WTC11 (cell line): ENCODE data around the gene CXCR1. TPM values are rescaled to one million over a fixed set of nuclear protein-coding genes. Genes with fewer than 3 reads are reported as not detected.
"Not testable (repeated sequence)": the region's sequence is repeated elsewhere in the genome, so short reads cannot be mapped to it uniquely, and the experiment has no call there.

Source experiments
- ATAC-seq: fragments of 200-7000 bp; cut with Tn5 transposase; 2 replicates; pipeline ENCODE4 v1.10.0; 2021; ENCODE audit warnings: mild to moderate bottlenecking, moderate library complexity
- CTCF ChIA-PET: fragments of 300-600 bp; sonication (Branson Sonifier 250); formaldehyde crosslinking; loops from one replicate; lab custom pipeline; 2021; ENCODE audit warnings: antibody characterized with exemption; lab: Charles Lee
- POLR2A ChIA-PET: fragments of 350-600 bp; sonication (Branson Sonifier 250); formaldehyde crosslinking; loops from one replicate; lab custom pipeline; 2021; ENCODE audit warnings: antibody characterized with exemption; lab: Charles Lee
- DNase-seq: peaks from one replicate; pipeline ENCODE4 v3.0.0; 2021; ENCODE audit warnings: low spot score
- H3K27ac Mint-ChIP-seq: 2 replicates; pipeline ENCODE4 v1.8.0; 2021; ENCODE audit warnings: mixed read lengths
- H3K27me3 Mint-ChIP-seq: 2 replicates; pipeline ENCODE4 v1.8.0; 2021; ENCODE audit warnings: low read depth, mild to moderate bottlenecking, moderate library complexity, mixed read lengths
- H3K36me3 Mint-ChIP-seq: 2 replicates; pipeline ENCODE4 v1.8.0; 2021; ENCODE audit warnings: mixed read lengths
- H3K4me1 Mint-ChIP-seq: 2 replicates; pipeline ENCODE4 v1.8.0; 2022; ENCODE audit warnings: mixed read lengths
- H3K4me3 Mint-ChIP-seq: 2 replicates; pipeline ENCODE4 v1.8.0; 2021; ENCODE audit warnings: mild to moderate bottlenecking, moderate library complexity, mixed read lengths
- H3K9me3 Mint-ChIP-seq: 2 replicates; pipeline ENCODE4 v1.8.0; 2021; ENCODE audit warnings: mixed read lengths
- ELF4 ChIP-seq: sonication (generic); formaldehyde crosslinking; IDR thresholded peaks from 2 replicates; pipeline ENCODE4 v1.8.1; 2022; ENCODE audit warnings: low read depth, mild to moderate bottlenecking, moderate library complexity, missing genetic modification reagents
- ETV6 ChIP-seq: sonication (generic); formaldehyde crosslinking; IDR thresholded peaks from 2 replicates; pipeline ENCODE4 v1.8.1; 2022; ENCODE audit warnings: mild to moderate bottlenecking, missing genetic modification reagents
- FOXK1 ChIP-seq: sonication (generic); formaldehyde crosslinking; IDR thresholded peaks from 2 replicates; pipeline ENCODE4 v1.8.0; 2022; ENCODE audit warnings: mild to moderate bottlenecking, moderate library complexity, missing genetic modification reagents
- FOXP1 ChIP-seq: sonication (generic); formaldehyde crosslinking; IDR thresholded peaks from 2 replicates; pipeline ENCODE4 v1.8.0; 2022; ENCODE audit warnings: missing genetic modification reagents, mild to moderate bottlenecking, moderate library complexity, borderline replicate concordance
- JUN ChIP-seq: sonication (generic); formaldehyde crosslinking; IDR thresholded peaks from 2 replicates; pipeline ENCODE4 v1.8.0; 2023; ENCODE audit warnings: mild to moderate bottlenecking, missing genetic modification reagents
- NR3C1 ChIP-seq: sonication (generic); formaldehyde crosslinking; conservative IDR thresholded peaks from 2 replicates; pipeline ENCODE4 v1.8.1; 2023; ENCODE audit warnings: low read depth, mild to moderate bottlenecking, missing genetic modification reagents
- PREB ChIP-seq: sonication (generic); formaldehyde crosslinking; IDR thresholded peaks from 2 replicates; pipeline ENCODE4 v1.8.1; 2022; ENCODE audit warnings: mild to moderate bottlenecking, missing genetic modification reagents, moderate library complexity, borderline replicate concordance
- SMAD4 ChIP-seq: sonication (generic); formaldehyde crosslinking; IDR thresholded peaks from 2 replicates; pipeline ENCODE4 v1.8.0; 2022; ENCODE audit warnings: mild to moderate bottlenecking, missing genetic modification reagents
- SOX15 ChIP-seq: fragments of 250-450 bp; sonication (Bioruptor Pico); IDR thresholded peaks from 2 replicates; pipeline ENCODE4 v1.9.0; 2021; ENCODE audit warnings: mild to moderate bottlenecking
- ZNF121 ChIP-seq: sonication (generic); formaldehyde crosslinking; IDR thresholded peaks from 2 replicates; pipeline ENCODE4 v1.8.0; 2023; ENCODE audit warnings: missing genetic modification reagents
- ZNF281 ChIP-seq: sonication (generic); formaldehyde crosslinking; IDR thresholded peaks from 2 replicates; pipeline ENCODE4 v1.8.0; 2023; ENCODE audit warnings: mild to moderate bottlenecking, missing genetic modification reagents
- ZNF317 ChIP-seq: sonication (generic); formaldehyde crosslinking; IDR thresholded peaks from 2 replicates; pipeline ENCODE4 v1.8.1; 2023; ENCODE audit warnings: low read depth, mild to moderate bottlenecking, moderate library complexity, missing genetic modification reagents, borderline replicate concordance
- ZNF512 ChIP-seq: sonication (generic); formaldehyde crosslinking; IDR thresholded peaks from 2 replicates; pipeline ENCODE4 v1.8.1; 2022; ENCODE audit warnings: missing genetic modification reagents, borderline replicate concordance
- ZNF671 ChIP-seq: fragments of 250-450 bp; sonication (Bioruptor Pico); IDR thresholded peaks from 2 replicates; pipeline ENCODE4 v1.8.0; 2021; ENCODE audit warnings: mild to moderate bottlenecking
- total RNA-seq: library from RNA; stranded (reverse); gene quantifications from 3 replicates; pipeline ENCODE4 v1.2.3, GENCODE V29; 2021
- TF ChIP-seq, protein P1 (sequence below): sonication (generic); formaldehyde crosslinking; IDR thresholded peaks from 2 replicates; pipeline ENCODE4 v1.8.0; 2022; ENCODE audit warnings: mild to moderate bottlenecking, missing genetic modification reagents
- TF ChIP-seq, protein P2 (sequence below): sonication (generic); formaldehyde crosslinking; IDR thresholded peaks from 2 replicates; pipeline ENCODE4 v1.8.1; 2022; ENCODE audit warnings: mild to moderate bottlenecking, moderate library complexity, missing genetic modification reagents
- TF ChIP-seq, protein P3 (sequence below): sonication (generic); formaldehyde crosslinking; IDR thresholded peaks from 2 replicates; pipeline ENCODE4 v1.8.1; 2023; ENCODE audit warnings: mild to moderate bottlenecking, missing genetic modification reagents, moderate library complexity
- TF ChIP-seq, protein P4 (sequence below): fragments of 250-450 bp; sonication (Bioruptor Pico); IDR thresholded peaks from 2 replicates; pipeline ENCODE4 v1.9.0; 2021; ENCODE audit warnings: mild to moderate bottlenecking

The CXCR1 gene
- total RNA-seq, 1 experiment from 2014 or later = not detected

GRCh38 chr2:218180467-218181114 is 13.8 kb upstream of the CXCR1 start (continued):
- TF ChIP-seq, protein P1, sequence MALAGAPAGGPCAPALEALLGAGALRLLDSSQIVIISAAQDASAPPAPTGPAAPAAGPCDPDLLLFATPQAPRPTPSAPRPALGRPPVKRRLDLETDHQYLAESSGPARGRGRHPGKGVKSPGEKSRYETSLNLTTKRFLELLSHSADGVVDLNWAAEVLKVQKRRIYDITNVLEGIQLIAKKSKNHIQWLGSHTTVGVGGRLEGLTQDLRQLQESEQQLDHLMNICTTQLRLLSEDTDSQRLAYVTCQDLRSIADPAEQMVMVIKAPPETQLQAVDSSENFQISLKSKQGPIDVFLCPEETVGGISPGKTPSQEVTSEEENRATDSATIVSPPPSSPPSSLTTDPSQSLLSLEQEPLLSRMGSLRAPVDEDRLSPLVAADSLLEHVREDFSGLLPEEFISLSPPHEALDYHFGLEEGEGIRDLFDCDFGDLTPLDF (CRISPR knock-in tag) = no peak
- TF ChIP-seq FOXP1 (CRISPR knock-in tag) (no peak), PREB (CRISPR knock-in tag) (no peak), ZNF512 (no peak), ETV6 (CRISPR knock-in tag) (no peak)
- TF ChIP-seq, protein P2, sequence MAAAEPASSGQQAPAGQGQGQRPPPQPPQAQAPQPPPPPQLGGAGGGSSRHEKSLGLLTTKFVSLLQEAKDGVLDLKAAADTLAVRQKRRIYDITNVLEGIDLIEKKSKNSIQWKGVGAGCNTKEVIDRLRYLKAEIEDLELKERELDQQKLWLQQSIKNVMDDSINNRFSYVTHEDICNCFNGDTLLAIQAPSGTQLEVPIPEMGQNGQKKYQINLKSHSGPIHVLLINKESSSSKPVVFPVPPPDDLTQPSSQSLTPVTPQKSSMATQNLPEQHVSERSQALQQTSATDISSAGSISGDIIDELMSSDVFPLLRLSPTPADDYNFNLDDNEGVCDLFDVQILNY (CRISPR knock-in tag) = no peak

GRCh38 chr2:218179782-218180181 is 13.0 kb upstream of the CXCR1 start:
- DNase-seq (no peak), ATAC-seq (no peak)
- H3K27me3 Mint-ChIP-seq = peaks cover 19% of the 10 kb centered on the region
- peaks cover 10% of the 10 kb centered on the region for H3K36me3 Mint-ChIP-seq
- ChIA-PET POLR2A (no interaction called here), CTCF (interaction anchor here (1.1 kb wide), 1 partner anchor 106 kb away, joined by 4 read pairs; no protein-coding TSS in a partner anchor)
- no peak for TF ChIP-seq NR3C1 (CRISPR knock-in tag)
- TF ChIP-seq ZNF317 = no peak
- no peak for TF ChIP-seq JUN (CRISPR knock-in tag)
- TF ChIP-seq SMAD4 (CRISPR knock-in tag) = no peak
- no peak for TF ChIP-seq FOXK1 (CRISPR knock-in tag)
- TF ChIP-seq SOX15 = no peak
- TF ChIP-seq, protein P3, sequence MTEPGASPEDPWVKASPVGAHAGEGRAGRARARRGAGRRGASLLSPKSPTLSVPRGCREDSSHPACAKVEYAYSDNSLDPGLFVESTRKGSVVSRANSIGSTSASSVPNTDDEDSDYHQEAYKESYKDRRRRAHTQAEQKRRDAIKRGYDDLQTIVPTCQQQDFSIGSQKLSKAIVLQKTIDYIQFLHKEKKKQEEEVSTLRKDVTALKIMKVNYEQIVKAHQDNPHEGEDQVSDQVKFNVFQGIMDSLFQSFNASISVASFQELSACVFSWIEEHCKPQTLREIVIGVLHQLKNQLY (CRISPR knock-in tag) = no peak
- no peak for TF ChIP-seq ELF4 (CRISPR knock-in tag)
- no peak for TF ChIP-seq ZNF121 (CRISPR knock-in tag)
- TF ChIP-seq, protein P4, sequence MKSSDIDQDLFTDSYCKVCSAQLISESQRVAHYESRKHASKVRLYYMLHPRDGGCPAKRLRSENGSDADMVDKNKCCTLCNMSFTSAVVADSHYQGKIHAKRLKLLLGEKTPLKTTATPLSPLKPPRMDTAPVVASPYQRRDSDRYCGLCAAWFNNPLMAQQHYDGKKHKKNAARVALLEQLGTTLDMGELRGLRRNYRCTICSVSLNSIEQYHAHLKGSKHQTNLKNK (CRISPR knock-in tag) = no peak
- TF ChIP-seq ZNF671 (CRISPR knock-in tag) = no peak
- peaks cover 25% of the 10 kb centered on the region for H3K9me3 Mint-ChIP-seq
- H3K27ac Mint-ChIP-seq = no peak overlapping the region
- no peak overlapping the region for H3K4me3 Mint-ChIP-seq
- no peaks in the 10 kb centered on the region for H3K4me1 Mint-ChIP-seq

- no peak overlapping the region for H3K27ac Mint-ChIP-seq
Observed at GRCh38 chr2:218172845-218173244, 6.1 kb upstream of the CXCR1 start.

DNA sequence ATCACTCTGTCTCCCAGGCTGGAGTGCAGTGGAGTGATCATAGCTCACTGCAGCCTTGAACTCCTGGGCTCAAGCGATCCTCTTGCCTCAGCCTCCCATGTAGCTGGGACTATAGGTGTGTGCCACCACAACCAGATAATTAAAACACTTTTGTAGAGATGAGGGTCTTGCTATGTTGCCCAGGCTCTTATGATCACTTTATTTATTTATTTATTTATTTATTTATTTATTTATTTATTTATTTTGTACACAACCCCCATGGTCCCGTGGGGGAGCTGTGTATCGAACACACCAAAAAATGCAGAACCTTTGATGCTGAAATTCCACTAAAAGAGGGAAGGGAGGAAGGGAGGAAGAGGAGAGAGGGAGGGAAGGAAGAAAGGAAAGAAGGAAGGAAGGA is 5.0 kb upstream of the CXCR1 start:
- H3K36me3 Mint-ChIP-seq, DNase-seq, H3K4me3 Mint-ChIP-seq, POLR2A ChIA-PET, ATAC-seq, H3K27me3 Mint-ChIP-seq, H3K9me3 Mint-ChIP-seq, H3K27ac Mint-ChIP-seq: not testable (repeated sequence)
- H3K4me1 Mint-ChIP-seq = peaks cover 15% of the 10 kb centered on the region
- CTCF ChIA-PET = interaction anchor here (1.7 kb wide), 1 partner anchor 16 kb away, joined by 3 read pairs; no protein-coding TSS in a partner anchor

More at GRCh38 chr2:218172845-218173244, 6.1 kb upstream of the CXCR1 start:
- no peaks in the 10 kb centered on the region for H3K9me3 Mint-ChIP-seq
- H3K27me3 Mint-ChIP-seq = no peaks in the 10 kb centered on the region
- peaks cover 11% of the 10 kb centered on the region for H3K4me1 Mint-ChIP-seq
- ATAC-seq (no peak), DNase-seq (no peak)
- H3K36me3 Mint-ChIP-seq = no peaks in the 10 kb centered on the region
- ChIA-PET CTCF (interaction anchor here (0.6 to 1.7 kb wide), 3 partner anchors 9 to 95 kb away, joined by 3 read pairs; no protein-coding TSS in a partner anchor), POLR2A (no interaction called here)
- TF ChIP-seq ZNF281 (CRISPR knock-in tag) = no peak
- H3K4me3 Mint-ChIP-seq = no peak overlapping the region
